ENCODE measurements around the gene CRY1. TPM values are rescaled to one million over a fixed set of nuclear protein-coding genes. Genes with fewer than 3 reads are reported as not detected.

CRY1 gene
- total RNA-seq, 1 experiment from 2014 or later, result 23.1 TPM

- H3K9me3 Mint-ChIP-seq, result no peaks in the 10 kb centered on the region
- POLR2A ChIA-PET, result no interaction called here
- H3K4me1 Mint-ChIP-seq, result no peaks in the 10 kb centered on the region
- no peaks in the 10 kb centered on the region for H3K36me3 Mint-ChIP-seq
- no peak overlapping the region for H3K27ac Mint-ChIP-seq
- DNase-seq (ENCODE audit: low spot score) (no peak), ATAC-seq (no peak)
- TF ChIP-seq FOXP1 (CRISPR knock-in tag; IDR thresholded peaks at IDR 0.05; ENCODE audit: borderline replicate concordance) (no peak), MXD4 (CRISPR knock-in tag; IDR thresholded peaks at IDR 0.05; ENCODE audit: borderline replicate concordance) (no peak), JAZF1 (CRISPR knock-in tag; IDR thresholded peaks at IDR 0.05) (no peak), NFE2L1 (CRISPR knock-in tag; IDR thresholded peaks at IDR 0.05) (no peak)
- TF ChIP-seq, protein P1, sequence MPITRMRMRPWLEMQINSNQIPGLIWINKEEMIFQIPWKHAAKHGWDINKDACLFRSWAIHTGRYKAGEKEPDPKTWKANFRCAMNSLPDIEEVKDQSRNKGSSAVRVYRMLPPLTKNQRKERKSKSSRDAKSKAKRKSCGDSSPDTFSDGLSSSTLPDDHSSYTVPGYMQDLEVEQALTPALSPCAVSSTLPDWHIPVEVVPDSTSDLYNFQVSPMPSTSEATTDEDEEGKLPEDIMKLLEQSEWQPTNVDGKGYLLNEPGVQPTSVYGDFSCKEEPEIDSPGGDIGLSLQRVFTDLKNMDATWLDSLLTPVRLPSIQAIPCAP (CRISPR knock-in tag; IDR thresholded peaks at IDR 0.05), result no peak
- TF ChIP-seq, protein P2, sequence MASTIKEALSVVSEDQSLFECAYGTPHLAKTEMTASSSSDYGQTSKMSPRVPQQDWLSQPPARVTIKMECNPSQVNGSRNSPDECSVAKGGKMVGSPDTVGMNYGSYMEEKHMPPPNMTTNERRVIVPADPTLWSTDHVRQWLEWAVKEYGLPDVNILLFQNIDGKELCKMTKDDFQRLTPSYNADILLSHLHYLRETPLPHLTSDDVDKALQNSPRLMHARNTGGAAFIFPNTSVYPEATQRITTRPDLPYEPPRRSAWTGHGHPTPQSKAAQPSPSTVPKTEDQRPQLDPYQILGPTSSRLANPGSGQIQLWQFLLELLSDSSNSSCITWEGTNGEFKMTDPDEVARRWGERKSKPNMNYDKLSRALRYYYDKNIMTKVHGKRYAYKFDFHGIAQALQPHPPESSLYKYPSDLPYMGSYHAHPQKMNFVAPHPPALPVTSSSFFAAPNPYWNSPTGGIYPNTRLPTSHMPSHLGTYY (CRISPR knock-in tag; IDR thresholded peaks at IDR 0.05), result no peak
- TF ChIP-seq, protein P3, sequence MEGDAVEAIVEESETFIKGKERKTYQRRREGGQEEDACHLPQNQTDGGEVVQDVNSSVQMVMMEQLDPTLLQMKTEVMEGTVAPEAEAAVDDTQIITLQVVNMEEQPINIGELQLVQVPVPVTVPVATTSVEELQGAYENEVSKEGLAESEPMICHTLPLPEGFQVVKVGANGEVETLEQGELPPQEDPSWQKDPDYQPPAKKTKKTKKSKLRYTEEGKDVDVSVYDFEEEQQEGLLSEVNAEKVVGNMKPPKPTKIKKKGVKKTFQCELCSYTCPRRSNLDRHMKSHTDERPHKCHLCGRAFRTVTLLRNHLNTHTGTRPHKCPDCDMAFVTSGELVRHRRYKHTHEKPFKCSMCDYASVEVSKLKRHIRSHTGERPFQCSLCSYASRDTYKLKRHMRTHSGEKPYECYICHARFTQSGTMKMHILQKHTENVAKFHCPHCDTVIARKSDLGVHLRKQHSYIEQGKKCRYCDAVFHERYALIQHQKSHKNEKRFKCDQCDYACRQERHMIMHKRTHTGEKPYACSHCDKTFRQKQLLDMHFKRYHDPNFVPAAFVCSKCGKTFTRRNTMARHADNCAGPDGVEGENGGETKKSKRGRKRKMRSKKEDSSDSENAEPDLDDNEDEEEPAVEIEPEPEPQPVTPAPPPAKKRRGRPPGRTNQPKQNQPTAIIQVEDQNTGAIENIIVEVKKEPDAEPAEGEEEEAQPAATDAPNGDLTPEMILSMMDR (IDR thresholded peaks at IDR 0.05), result no peak
- CTCF ChIA-PET, result interaction anchor here (0.6 to 1.2 kb wide), 2 partner anchors 57 to 622 kb away, joined by 3 read pairs; no protein-coding TSS in a partner anchor
- no peaks in the 10 kb centered on the region for H3K27me3 Mint-ChIP-seq (ENCODE audit: low read depth)
- no peak overlapping the region for H3K4me3 Mint-ChIP-seq
Observed at GRCh38 chr12:106976668-106977067, 116.7 kb downstream of the CRY1 start.

GRCh38 chr12:106975993-106976658 is 117.2 kb downstream of the CRY1 start:
- Mint-ChIP-seq H3K27ac (no peak overlapping the region), H3K27me3 (ENCODE audit: low read depth) (no peaks in the 10 kb centered on the region), H3K9me3 (no peaks in the 10 kb centered on the region), H3K4me1 (no peaks in the 10 kb centered on the region), H3K36me3 (peaks cover 2% of the 10 kb centered on the region), H3K4me3 (no peak overlapping the region)
- ChIA-PET POLR2A (no interaction called here), CTCF (interaction anchor here (1.2 kb wide), 1 partner anchor 56 kb away, joined by 3 read pairs; no protein-coding TSS in a partner anchor)
- ATAC-seq (no peak), DNase-seq (ENCODE audit: low spot score) (no peak)
- no peak for TF ChIP-seq ZNF416 (CRISPR knock-in tag; IDR thresholded peaks at IDR 0.05)
- no peak for TF ChIP-seq RORB (CRISPR knock-in tag; IDR thresholded peaks at IDR 0.05)
- no peak for TF ChIP-seq ZNF671 (CRISPR knock-in tag; IDR thresholded peaks at IDR 0.05)
- TF ChIP-seq JUN (CRISPR knock-in tag; IDR thresholded peaks at IDR 0.05), result no peak
- no peak for TF ChIP-seq STAT6 (CRISPR knock-in tag; conservative IDR thresholded peaks at IDR 0.05; ENCODE audit: low read depth)
- no peak for TF ChIP-seq NFE2L1 (CRISPR knock-in tag; IDR thresholded peaks at IDR 0.05)
- no peak for TF ChIP-seq FOXK1 (CRISPR knock-in tag; IDR thresholded peaks at IDR 0.05)
- TF ChIP-seq NFATC4 (CRISPR knock-in tag; IDR thresholded peaks at IDR 0.05), result no peak
- no peak for TF ChIP-seq PRRX2 (CRISPR knock-in tag; IDR thresholded peaks at IDR 0.05)
- TF ChIP-seq, protein P4, sequence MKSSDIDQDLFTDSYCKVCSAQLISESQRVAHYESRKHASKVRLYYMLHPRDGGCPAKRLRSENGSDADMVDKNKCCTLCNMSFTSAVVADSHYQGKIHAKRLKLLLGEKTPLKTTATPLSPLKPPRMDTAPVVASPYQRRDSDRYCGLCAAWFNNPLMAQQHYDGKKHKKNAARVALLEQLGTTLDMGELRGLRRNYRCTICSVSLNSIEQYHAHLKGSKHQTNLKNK (CRISPR knock-in tag; IDR thresholded peaks at IDR 0.05), result no peak
- no peak for TF ChIP-seq RELA (CRISPR knock-in tag; IDR thresholded peaks at IDR 0.05; ENCODE audit: borderline replicate concordance)
- no peak for TF ChIP-seq ATF2 (CRISPR knock-in tag; IDR thresholded peaks at IDR 0.05; ENCODE audit: borderline replicate concordance, low read depth)
- no peak for TF ChIP-seq MYBL2 (CRISPR knock-in tag; IDR thresholded peaks at IDR 0.05)
- no peak for TF ChIP-seq OVOL2 (CRISPR knock-in tag; IDR thresholded peaks at IDR 0.05; ENCODE audit: borderline replicate concordance)
- TF ChIP-seq EMX1 (CRISPR knock-in tag; IDR thresholded peaks at IDR 0.05), result no peak
- no peak for TF ChIP-seq NR3C1 (CRISPR knock-in tag; conservative IDR thresholded peaks at IDR 0.05; ENCODE audit: low read depth)

Data from WTC11 (cell line).